ENCODE results near the gene SDR42E1.
"Not testable (repeated sequence)": the region's sequence is repeated elsewhere in the genome, so short reads cannot be mapped to it uniquely, and the experiment has no call there.

The SDR42E1 gene

GRCh38 chr16:81996664-81997509 is 14.4 kb downstream of the SDR42E1 start:
- Histone ChIP-seq H3K4me2 (ENCODE audit: low read length) (peak overlapping the region; percentile 31), H3K4me3 (ENCODE audit: low read length) (no peak overlapping the region), H3K4me1 (ENCODE audit: control insufficient read depth, insufficient read depth, low read length) (peaks cover 15% of the 10 kb centered on the region), H3K9me3 (replicated peaks; ENCODE audit: low read length) (no peaks in the 10 kb centered on the region), H3K9ac (ENCODE audit: low read depth, low read length) (no peak overlapping the region), H3K36me3 (ENCODE audit: insufficient read depth, low read length) (no peaks in the 10 kb centered on the region), H3K27me3 (ENCODE audit: control insufficient read depth, insufficient read depth, low read length) (no peaks in the 10 kb centered on the region)

GRCh38 chr16:81995651-81996050 is 15.6 kb downstream of the SDR42E1 start:
- H3K9me3 ChIP-seq (replicated peaks; ENCODE audit: low read length): no peaks in the 10 kb centered on the region
- H3K4me3 ChIP-seq (ENCODE audit: low read length): no peak overlapping the region
- no peaks in the 10 kb centered on the region for H3K36me3 ChIP-seq (ENCODE audit: insufficient read depth, low read length)
- H3K9ac ChIP-seq (ENCODE audit: low read depth, low read length): no peak overlapping the region
- H3K27me3 ChIP-seq (ENCODE audit: control insufficient read depth, insufficient read depth, low read length): no peaks in the 10 kb centered on the region
- peaks cover 15% of the 10 kb centered on the region for H3K4me1 ChIP-seq (ENCODE audit: control insufficient read depth, insufficient read depth, low read length)
- no peak overlapping the region for H3K4me2 ChIP-seq (ENCODE audit: low read length)

GRCh38 chr16:81994485-81994884 is 16.8 kb downstream of the SDR42E1 start:
- H3K4me1 ChIP-seq (ENCODE audit: control insufficient read depth, insufficient read depth, low read length): peaks cover 15% of the 10 kb centered on the region
- H3K4me2 ChIP-seq (ENCODE audit: low read length): no peak overlapping the region
- no peak overlapping the region for H3K4me3 ChIP-seq (ENCODE audit: low read length)
- no peaks in the 10 kb centered on the region for H3K27me3 ChIP-seq (ENCODE audit: control insufficient read depth, insufficient read depth, low read length)
- H3K36me3 ChIP-seq (ENCODE audit: insufficient read depth, low read length): no peaks in the 10 kb centered on the region
- no peak overlapping the region for H3K9ac ChIP-seq (ENCODE audit: low read depth, low read length)
- no peaks in the 10 kb centered on the region for H3K9me3 ChIP-seq (replicated peaks; ENCODE audit: low read length)

- no peak overlapping the region for H3K9ac ChIP-seq (ENCODE audit: low read depth, low read length)
- no peak overlapping the region for H3K4me3 ChIP-seq (ENCODE audit: low read length)
- H3K4me2 ChIP-seq (ENCODE audit: low read length): no peak overlapping the region
- peaks cover 14% of the 10 kb centered on the region for H3K4me1 ChIP-seq (ENCODE audit: control insufficient read depth, insufficient read depth, low read length)
- no peaks in the 10 kb centered on the region for H3K36me3 ChIP-seq (ENCODE audit: insufficient read depth, low read length)
- peaks cover 4% of the 10 kb centered on the region for H3K27me3 ChIP-seq (ENCODE audit: control insufficient read depth, insufficient read depth, low read length)
- H3K9me3 ChIP-seq (replicated peaks; ENCODE audit: low read length): no peaks in the 10 kb centered on the region
Measured at GRCh38 chr16:81992859-81993258, 18.4 kb downstream of the SDR42E1 start.

- no peaks in the 10 kb centered on the region for H3K4me1 ChIP-seq (ENCODE audit: control insufficient read depth, insufficient read depth, low read length)
- no peak overlapping the region for H3K4me2 ChIP-seq (ENCODE audit: low read length)
- H3K27me3 ChIP-seq (ENCODE audit: control insufficient read depth, insufficient read depth, low read length): peaks cover 4% of the 10 kb centered on the region
- H3K4me3 ChIP-seq (ENCODE audit: low read length): no peak overlapping the region
- H3K9me3 ChIP-seq (replicated peaks; ENCODE audit: low read length): no peaks in the 10 kb centered on the region
- H3K36me3 ChIP-seq (ENCODE audit: insufficient read depth, low read length): no peaks in the 10 kb centered on the region
- H3K9ac ChIP-seq (ENCODE audit: low read depth, low read length): no peak overlapping the region
Measured at GRCh38 chr16:81987706-81988105, 23.6 kb downstream of the SDR42E1 start.

GRCh38 chr16:81987121-81987520 is 24.1 kb downstream of the SDR42E1 start:
- H3K27me3 ChIP-seq (ENCODE audit: control insufficient read depth, insufficient read depth, low read length): peaks cover 4% of the 10 kb centered on the region
- no peaks in the 10 kb centered on the region for H3K4me1 ChIP-seq (ENCODE audit: control insufficient read depth, insufficient read depth, low read length)
- H3K4me2 ChIP-seq (ENCODE audit: low read length): no peak overlapping the region

GRCh38 chr16:81977335-81977942 is 33.8 kb downstream of the SDR42E1 start:
- not testable (repeated sequence) for H3K4me1 ChIP-seq (ENCODE audit: control insufficient read depth, insufficient read depth, low read length); H3K27me3 ChIP-seq (ENCODE audit: control insufficient read depth, insufficient read depth, low read length); H3K9me3 ChIP-seq (replicated peaks; ENCODE audit: low read length); H3K36me3 ChIP-seq (ENCODE audit: insufficient read depth, low read length); H3K4me2 ChIP-seq (ENCODE audit: low read length); H3K9ac ChIP-seq (ENCODE audit: low read depth, low read length); H3K4me3 ChIP-seq (ENCODE audit: low read length)

More at GRCh38 chr16:81987121-81987520, 24.1 kb downstream of the SDR42E1 start:
- no peaks in the 10 kb centered on the region for H3K9me3 ChIP-seq (replicated peaks; ENCODE audit: low read length)
- no peaks in the 10 kb centered on the region for H3K36me3 ChIP-seq (ENCODE audit: insufficient read depth, low read length)
- no peak overlapping the region for H3K9ac ChIP-seq (ENCODE audit: low read depth, low read length)
- H3K4me3 ChIP-seq (ENCODE audit: low read length): no peak overlapping the region

GRCh38 chr16:81975637-81976036 is 35.6 kb downstream of the SDR42E1 start:
- H3K36me3 ChIP-seq (ENCODE audit: insufficient read depth, low read length): no peaks in the 10 kb centered on the region
- no peak overlapping the region for H3K4me3 ChIP-seq (ENCODE audit: low read length)
- H3K4me1 ChIP-seq (ENCODE audit: control insufficient read depth, insufficient read depth, low read length): no peaks in the 10 kb centered on the region
- H3K9me3 ChIP-seq (replicated peaks; ENCODE audit: low read length): no peaks in the 10 kb centered on the region
- no peaks in the 10 kb centered on the region for H3K27me3 ChIP-seq (ENCODE audit: control insufficient read depth, insufficient read depth, low read length)
- H3K9ac ChIP-seq (ENCODE audit: low read depth, low read length): no peak overlapping the region
- H3K4me2 ChIP-seq (ENCODE audit: low read length): no peak overlapping the region

- no peaks in the 10 kb centered on the region for H3K36me3 ChIP-seq (ENCODE audit: insufficient read depth, low read length)
- no peak overlapping the region for H3K4me2 ChIP-seq (ENCODE audit: low read length)
- no peak overlapping the region for H3K4me3 ChIP-seq (ENCODE audit: low read length)
- no peaks in the 10 kb centered on the region for H3K9me3 ChIP-seq (replicated peaks; ENCODE audit: low read length)
- no peaks in the 10 kb centered on the region for H3K4me1 ChIP-seq (ENCODE audit: control insufficient read depth, insufficient read depth, low read length)
- H3K9ac ChIP-seq (ENCODE audit: low read depth, low read length): no peak overlapping the region
- no peaks in the 10 kb centered on the region for H3K27me3 ChIP-seq (ENCODE audit: control insufficient read depth, insufficient read depth, low read length)
Measured at GRCh38 chr16:81973737-81974136, 37.5 kb downstream of the SDR42E1 start.

- Histone ChIP-seq H3K27me3 (ENCODE audit: control insufficient read depth, insufficient read depth, low read length) (peaks cover 8% of the 10 kb centered on the region), H3K9me3 (replicated peaks; ENCODE audit: low read length) (no peaks in the 10 kb centered on the region), H3K4me2 (ENCODE audit: low read length) (no peak overlapping the region), H3K9ac (ENCODE audit: low read depth, low read length) (no peak overlapping the region), H3K36me3 (ENCODE audit: insufficient read depth, low read length) (no peaks in the 10 kb centered on the region), H3K4me1 (ENCODE audit: control insufficient read depth, insufficient read depth, low read length) (no peaks in the 10 kb centered on the region), H3K4me3 (ENCODE audit: low read length) (no peak overlapping the region)
Measured at GRCh38 chr16:81971853-81972252, 39.4 kb downstream of the SDR42E1 start.

- H3K4me2 ChIP-seq (ENCODE audit: low read length): no peak overlapping the region
- no peak overlapping the region for H3K9ac ChIP-seq (ENCODE audit: low read depth, low read length)
- no peaks in the 10 kb centered on the region for H3K4me1 ChIP-seq (ENCODE audit: control insufficient read depth, insufficient read depth, low read length)
- H3K36me3 ChIP-seq (ENCODE audit: insufficient read depth, low read length): no peaks in the 10 kb centered on the region
- no peak overlapping the region for H3K4me3 ChIP-seq (ENCODE audit: low read length)
- H3K9me3 ChIP-seq (replicated peaks; ENCODE audit: low read length): no peaks in the 10 kb centered on the region
- peaks cover 12% of the 10 kb centered on the region for H3K27me3 ChIP-seq (ENCODE audit: control insufficient read depth, insufficient read depth, low read length)
Measured at GRCh38 chr16:81967358-81967757, 43.9 kb downstream of the SDR42E1 start.

- H3K27me3 ChIP-seq (ENCODE audit: control insufficient read depth, insufficient read depth, low read length): peaks cover 12% of the 10 kb centered on the region
- H3K36me3 ChIP-seq (ENCODE audit: insufficient read depth, low read length): no peaks in the 10 kb centered on the region
- H3K4me3 ChIP-seq (ENCODE audit: low read length): no peak overlapping the region
- no peaks in the 10 kb centered on the region for H3K9me3 ChIP-seq (replicated peaks; ENCODE audit: low read length)
- H3K4me2 ChIP-seq (ENCODE audit: low read length): no peak overlapping the region
- H3K4me1 ChIP-seq (ENCODE audit: control insufficient read depth, insufficient read depth, low read length): no peaks in the 10 kb centered on the region
- no peak overlapping the region for H3K9ac ChIP-seq (ENCODE audit: low read depth, low read length)
Measured at GRCh38 chr16:81964808-81965207, 46.5 kb downstream of the SDR42E1 start.

All from skeletal muscle satellite cell (primary cell).